ENCODE data around the gene VPS9D1.

DNA sequence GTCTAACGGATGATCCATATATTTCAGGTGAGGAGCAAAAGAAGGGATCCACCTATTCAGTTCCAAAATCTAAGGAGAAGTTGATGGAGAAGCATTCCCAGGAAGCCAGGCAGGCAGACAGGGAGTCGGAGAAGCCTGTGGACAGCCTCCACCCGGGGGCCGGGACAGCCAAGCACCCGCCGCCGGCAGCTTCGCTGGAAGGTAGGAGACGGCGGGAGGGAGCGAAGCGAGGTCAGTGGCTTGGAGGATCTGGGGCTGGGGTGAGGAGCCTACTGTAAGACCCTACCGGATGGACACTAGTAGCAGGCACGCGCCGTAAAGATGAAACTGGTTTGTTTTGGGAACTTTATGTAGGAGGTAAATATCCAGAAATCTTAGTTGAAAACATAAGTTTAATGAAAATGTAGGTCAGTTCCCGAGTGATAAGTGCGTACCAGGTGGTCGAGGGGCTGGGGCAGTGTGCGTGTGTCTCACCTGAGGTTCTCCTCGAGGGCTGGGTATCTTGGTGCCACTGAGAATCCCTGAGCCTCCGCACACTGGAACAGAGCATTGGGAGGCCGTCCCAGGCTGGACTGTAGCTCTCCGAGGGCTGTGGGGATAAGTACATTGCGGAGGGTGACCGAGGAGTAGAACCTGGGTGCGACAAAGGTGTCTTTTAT, 62.3 kb downstream of the VPS9D1 start:
- TF ChIP-seq ZNF274 (IDR thresholded peaks at IDR 0.05; ENCODE audit: low read depth, low read length) (no peak), YY1 (IDR thresholded peaks at IDR 0.05; ENCODE audit: insufficient read depth, insufficient read length) (no peak), SUZ12 (IDR thresholded peaks at IDR 0.05; ENCODE audit: extremely low read depth, insufficient read depth, insufficient read length) (no peak)

Measured in NT2/D1 (cell line).